Middle frontal gyrus (tissue), 1 donor: Measurements from ENCODE around the gene SF3B5.
"Not testable (repeated sequence)": the region's sequence is repeated elsewhere in the genome, so short reads cannot be mapped to it uniquely, and the experiment has no call there.

Experiments
- DNase-seq: peaks from one replicate; pipeline ENCODE4 v3.0.0-alpha.2; 2015; ENCODE audit warnings: low spot score; ENCODE audit errors: extremely low spot score

Gene SF3B5

GRCh38 chr6:144095134-144096002 is at the start of gene SF3B5:
Gene SF3B5, minus strand, starts transcription at chr6:144095573. Its CDS starts 76 bp downstream, at chr6:144095497.
- DNase-seq: peak; percentile 99

- no peak for DNase-seq
These were observed 49.6 kb upstream of the SF3B5 start for GRCh38 chr6:144144996-144145395.

- DNase-seq: no peak
These were observed 48.5 kb upstream of the SF3B5 start for GRCh38 chr6:144143878-144144277.

GRCh38 chr6:144143106-144143505 is 47.7 kb upstream of the SF3B5 start:
- no peak for DNase-seq

- no peak for DNase-seq
These were observed 46.1 kb upstream of the SF3B5 start for GRCh38 chr6:144141470-144141869.

GRCh38 chr6:144140867-144141266 is 45.5 kb upstream of the SF3B5 start:
- no peak for DNase-seq

GRCh38 chr6:144139817-144140216 is 44.4 kb upstream of the SF3B5 start:
- no peak for DNase-seq

- no peak for DNase-seq
These were observed 43.2 kb upstream of the SF3B5 start for GRCh38 chr6:144138542-144138941.

- DNase-seq: no peak
These were observed 39.4 kb upstream of the SF3B5 start for GRCh38 chr6:144134737-144135136.

- no peak for DNase-seq
These were observed 38.8 kb upstream of the SF3B5 start for GRCh38 chr6:144134176-144134575.

GRCh38 chr6:144133225-144133821 is 38.0 kb upstream of the SF3B5 start:
- no peak for DNase-seq

GRCh38 chr6:144132167-144132690 is 36.9 kb upstream of the SF3B5 start:
- DNase-seq: not testable (repeated sequence)

- no peak for DNase-seq
These were observed 35.9 kb upstream of the SF3B5 start for GRCh38 chr6:144131248-144131709.

- no peak for DNase-seq
These were observed 34.1 kb upstream of the SF3B5 start for GRCh38 chr6:144129469-144129868.

GRCh38 chr6:144127097-144127496 is 31.7 kb upstream of the SF3B5 start:
- no peak for DNase-seq

- DNase-seq: no peak
These were observed 28.5 kb upstream of the SF3B5 start for GRCh38 chr6:144123836-144124235.

GRCh38 chr6:144123421-144123820 is 28.0 kb upstream of the SF3B5 start:
- DNase-seq: no peak

GRCh38 chr6:144122861-144123260 is 27.5 kb upstream of the SF3B5 start:
- no peak for DNase-seq

- no peak for DNase-seq
These were observed 24.0 kb upstream of the SF3B5 start for GRCh38 chr6:144119376-144119775.

GRCh38 chr6:144115219-144115618 is 19.8 kb upstream of the SF3B5 start:
- no peak for DNase-seq

- DNase-seq: no peak
These were observed 18.0 kb upstream of the SF3B5 start for GRCh38 chr6:144113366-144113765.

- no peak for DNase-seq
These were observed 14.8 kb upstream of the SF3B5 start for GRCh38 chr6:144110210-144110609.
